GM21526 (cell line): ENCODE data around the gene GFRA3.
"Not testable (repeated sequence)": the region's sequence is repeated elsewhere in the genome, so short reads cannot be mapped to it uniquely, and the experiment has no call there.

Experiments
- ATAC-seq: cut with Tn5 transposase; IDR thresholded peaks from one replicate; pipeline ENCODE4 v1.9.1; 2021; ENCODE audit warnings: moderate library complexity; ENCODE audit not compliant: unreplicated experiment, low FRiP score

The GFRA3 gene, protein sequence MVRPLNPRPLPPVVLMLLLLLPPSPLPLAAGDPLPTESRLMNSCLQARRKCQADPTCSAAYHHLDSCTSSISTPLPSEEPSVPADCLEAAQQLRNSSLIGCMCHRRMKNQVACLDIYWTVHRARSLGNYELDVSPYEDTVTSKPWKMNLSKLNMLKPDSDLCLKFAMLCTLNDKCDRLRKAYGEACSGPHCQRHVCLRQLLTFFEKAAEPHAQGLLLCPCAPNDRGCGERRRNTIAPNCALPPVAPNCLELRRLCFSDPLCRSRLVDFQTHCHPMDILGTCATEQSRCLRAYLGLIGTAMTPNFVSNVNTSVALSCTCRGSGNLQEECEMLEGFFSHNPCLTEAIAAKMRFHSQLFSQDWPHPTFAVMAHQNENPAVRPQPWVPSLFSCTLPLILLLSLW

DNA sequence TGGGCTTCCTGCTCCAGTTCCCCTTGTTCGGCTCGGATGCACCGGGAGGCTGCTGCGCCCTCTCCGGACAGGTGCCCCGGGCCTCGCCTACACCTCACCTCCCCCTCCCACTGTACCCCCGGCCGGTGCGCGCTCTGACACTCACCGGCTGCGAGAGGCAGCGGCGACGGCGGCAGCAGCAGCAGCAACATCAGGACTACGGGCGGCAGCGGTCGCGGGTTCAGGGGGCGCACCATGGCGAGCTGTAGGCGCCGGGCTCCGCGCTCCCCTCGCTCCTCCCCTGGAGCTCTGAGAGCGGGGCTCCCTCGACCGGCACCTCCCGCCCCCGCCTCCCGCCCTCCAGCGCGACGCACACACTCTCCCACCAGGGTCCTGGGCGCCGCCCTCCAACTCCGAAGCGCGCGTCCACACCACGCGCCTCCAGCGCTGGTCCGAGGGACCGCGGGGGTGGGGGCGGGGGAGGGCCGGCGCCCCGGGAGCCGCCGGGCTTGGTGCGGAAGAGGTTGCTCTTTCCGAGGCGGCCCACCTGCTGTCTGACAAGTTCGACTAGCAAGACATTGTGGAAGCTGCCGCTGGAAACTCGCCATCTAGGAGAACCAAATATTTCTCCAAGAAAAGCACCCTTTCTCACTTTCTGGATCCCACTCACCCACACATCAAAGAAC, at the start of gene GFRA3:
GFRA3 (minus strand) TSS at position 433 of the 665 bp plus-strand sequence; CDS start at position 236, 197 bp downstream.
- no peak for ATAC-seq

DNA sequence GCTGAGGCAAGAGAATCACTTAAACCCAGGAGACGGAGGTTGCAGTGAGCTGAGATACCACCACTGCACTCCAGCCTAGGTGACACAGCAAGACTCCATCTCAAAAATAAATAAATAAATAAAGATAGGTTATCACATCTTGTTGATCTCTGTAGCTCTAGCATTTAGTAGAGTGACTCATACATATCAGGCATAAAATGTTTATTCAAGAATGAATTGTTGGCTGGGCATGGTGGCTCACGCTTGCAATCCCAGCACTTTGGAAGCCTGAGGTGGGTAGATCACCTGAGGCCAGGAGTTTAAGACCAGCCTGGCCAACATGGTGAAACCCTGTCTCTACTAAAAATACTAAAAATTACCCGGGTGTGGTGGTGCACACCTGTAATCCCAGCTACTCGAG, 43.8 kb upstream of the GFRA3 start:
- not testable (repeated sequence) for ATAC-seq

DNA sequence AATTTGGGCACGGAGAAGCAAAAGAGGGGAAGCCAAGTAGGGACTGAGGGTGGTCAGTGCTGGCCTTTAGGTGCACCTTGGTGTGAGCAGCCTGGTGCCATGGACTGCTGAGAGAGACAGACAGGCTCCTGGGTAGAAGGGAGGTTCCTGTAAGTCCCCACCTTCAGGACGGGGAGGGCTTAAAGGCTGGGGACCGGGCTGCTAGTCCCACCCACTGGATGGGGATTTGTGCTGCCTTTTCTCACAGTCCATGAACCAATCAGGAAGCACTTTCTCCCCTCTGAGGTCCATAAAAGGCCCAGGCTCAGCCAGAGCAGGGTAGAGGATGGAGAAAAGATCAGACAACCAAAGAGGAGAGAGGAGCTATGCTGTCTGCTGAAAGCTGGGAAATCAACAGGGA, 41.9 kb upstream of the GFRA3 start:
- ATAC-seq, result no peak

DNA sequence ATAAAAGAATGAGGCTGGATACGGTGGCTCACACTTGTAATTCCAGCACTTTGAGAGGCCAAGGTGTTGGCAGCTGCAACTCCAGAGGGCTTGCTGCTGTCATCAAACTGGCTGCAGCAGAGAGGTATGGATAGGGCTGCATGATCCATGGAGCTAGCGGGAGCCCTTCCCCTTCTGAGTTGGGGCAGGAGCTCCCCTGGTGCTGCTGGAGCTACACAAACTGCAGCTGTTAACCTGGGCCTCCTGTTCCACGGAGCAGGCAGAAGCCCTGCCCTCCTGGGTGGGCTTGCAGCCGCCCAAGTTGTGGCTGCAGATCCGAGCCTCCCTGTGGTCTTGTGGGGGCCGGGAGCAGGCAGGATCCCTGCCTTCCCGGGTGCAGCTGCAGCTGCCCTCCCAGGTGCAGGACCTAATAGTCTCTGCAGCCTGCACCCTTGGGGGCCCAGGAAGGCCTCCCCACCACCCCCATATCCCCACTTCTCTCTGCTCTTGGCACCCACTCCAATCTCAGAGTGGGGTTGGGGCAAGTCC, 41.4 kb upstream of the GFRA3 start:
- ATAC-seq, result no peak

DNA sequence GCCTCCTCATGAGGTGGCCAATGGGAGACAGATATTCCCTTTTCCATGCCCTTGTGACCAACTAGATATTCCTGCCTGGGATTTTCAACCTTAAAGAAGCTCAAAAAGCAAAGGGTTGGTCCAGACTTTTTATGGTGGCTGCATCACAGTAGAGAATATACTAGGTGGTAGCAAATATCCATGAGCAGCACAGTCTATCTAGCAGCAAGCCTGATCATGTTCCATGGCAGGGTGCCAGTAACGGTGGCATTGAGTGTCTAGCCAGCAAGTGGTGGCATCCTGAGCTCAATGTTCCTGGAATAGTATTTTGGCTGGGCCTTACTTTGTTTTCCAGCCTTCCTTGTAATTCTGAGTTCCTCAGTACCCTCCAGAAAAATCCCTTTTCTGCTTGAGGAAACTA, 31.4 kb upstream of the GFRA3 start:
- ATAC-seq, result no peak

DNA sequence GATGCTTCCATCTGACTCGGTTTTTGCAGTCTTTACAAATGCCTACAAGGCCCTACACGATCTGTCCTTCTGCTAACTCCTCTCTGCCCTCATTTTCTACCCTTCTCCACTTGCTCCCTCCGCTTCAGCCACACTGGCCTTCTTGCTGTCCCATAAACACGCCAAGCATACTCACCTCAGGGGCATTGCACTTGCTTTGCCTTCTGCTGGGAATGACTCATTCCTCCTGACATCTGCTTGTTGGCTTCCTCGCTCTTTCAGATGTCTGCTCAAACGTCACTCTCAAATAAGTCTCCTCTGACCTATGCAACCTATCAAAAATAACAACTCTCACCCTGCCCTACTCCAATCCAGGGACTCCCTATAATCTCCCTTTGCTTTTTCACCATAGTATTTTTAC, 29.0 kb upstream of the GFRA3 start:
- ATAC-seq, result no peak

DNA sequence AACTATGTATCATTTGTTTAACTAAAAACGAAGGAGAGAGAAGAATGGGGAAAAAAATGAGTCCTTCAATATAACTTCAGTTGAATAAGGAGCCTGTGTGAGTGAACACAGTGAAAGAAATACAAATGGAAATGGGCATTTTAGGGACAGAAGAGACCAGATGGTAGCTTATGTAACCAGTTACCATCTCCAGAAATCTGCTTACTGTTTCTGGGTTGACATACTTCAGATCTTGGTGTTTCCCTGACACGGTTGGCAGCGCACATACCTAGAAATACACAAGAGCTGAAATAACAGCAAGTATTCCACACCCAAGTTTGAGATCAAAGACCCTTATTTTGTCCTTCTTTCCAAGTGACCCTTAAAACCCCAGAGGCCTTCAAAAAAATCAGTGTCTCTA, 14.9 kb upstream of the GFRA3 start:
- no peak for ATAC-seq

DNA sequence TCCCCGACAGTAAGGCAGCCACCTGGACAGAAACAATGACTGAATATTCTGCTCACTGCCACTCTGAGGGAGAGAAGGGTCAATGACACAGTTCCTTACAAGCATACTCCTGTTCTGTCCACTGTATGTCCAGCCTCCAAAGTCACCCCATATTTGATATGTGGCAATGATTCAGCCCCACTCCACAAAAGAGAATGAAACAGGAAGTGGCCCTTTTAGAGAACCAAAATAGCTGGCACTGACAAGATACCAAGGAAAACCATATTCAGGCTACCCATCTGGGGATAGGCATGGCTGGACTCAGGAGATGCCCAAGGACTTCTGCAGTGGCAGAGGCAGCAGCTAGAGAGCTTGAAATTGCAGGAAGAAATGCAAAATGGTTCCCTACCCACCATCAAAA, 12.8 kb upstream of the GFRA3 start:
- no peak for ATAC-seq

DNA sequence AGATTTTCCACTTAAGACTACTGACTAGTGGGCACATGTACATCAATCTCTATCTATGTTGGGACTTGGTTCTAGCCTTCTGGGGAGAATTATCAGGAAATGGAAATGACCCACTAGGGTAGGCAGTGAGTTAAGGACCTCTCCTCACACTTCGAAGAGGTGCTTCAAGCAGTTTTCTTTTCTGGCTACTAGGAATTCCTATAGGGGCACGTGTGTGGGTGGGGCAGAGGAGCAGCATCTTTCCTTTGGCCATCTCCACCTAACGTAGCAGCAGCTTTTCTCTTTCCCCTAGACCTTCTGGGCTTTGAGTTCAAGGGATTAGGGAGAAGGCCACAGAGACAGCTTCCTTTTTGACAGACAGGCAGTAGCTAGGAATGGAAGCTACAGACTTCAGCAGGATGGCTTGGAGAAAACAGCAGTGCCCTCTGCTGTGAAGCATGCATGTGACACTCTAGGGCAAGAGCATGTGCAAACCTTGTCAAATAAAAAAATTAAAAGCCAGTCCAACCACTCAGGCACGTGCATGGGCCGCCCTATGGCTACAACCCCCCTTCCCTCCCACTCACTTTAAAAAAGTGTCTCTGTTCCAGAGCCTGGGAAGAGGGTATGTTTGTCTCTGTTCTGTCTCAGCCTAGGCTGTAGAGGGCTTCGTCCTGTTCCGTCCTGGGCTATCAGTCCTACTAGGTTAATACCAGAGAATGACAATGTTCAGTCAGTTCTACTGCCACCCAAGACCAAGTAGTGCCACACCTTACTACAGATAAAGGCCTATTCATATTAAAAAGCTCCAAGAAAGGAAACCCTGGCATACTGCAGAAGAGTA, 8.7 kb upstream of the GFRA3 start:
- no peak for ATAC-seq

DNA sequence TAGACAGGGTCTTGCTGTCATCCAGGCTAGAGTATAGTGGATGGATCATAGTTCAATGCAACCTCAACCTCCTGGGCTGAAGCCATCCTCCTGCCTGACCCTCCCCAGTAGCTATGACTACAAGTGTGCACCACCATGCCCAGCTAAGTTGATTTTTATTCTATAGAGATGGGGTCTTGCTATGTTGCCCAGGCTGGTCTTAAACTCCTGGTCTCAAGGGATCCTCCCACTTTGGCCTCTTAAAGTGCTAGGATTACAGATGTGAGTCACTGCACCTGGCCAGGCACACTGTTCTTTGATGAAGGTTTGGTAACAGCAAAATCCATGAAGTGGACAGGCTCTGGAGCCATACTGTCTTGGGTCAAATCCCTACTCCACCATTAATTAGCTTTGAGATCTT, 6.5 kb upstream of the GFRA3 start:
- no peak for ATAC-seq

DNA sequence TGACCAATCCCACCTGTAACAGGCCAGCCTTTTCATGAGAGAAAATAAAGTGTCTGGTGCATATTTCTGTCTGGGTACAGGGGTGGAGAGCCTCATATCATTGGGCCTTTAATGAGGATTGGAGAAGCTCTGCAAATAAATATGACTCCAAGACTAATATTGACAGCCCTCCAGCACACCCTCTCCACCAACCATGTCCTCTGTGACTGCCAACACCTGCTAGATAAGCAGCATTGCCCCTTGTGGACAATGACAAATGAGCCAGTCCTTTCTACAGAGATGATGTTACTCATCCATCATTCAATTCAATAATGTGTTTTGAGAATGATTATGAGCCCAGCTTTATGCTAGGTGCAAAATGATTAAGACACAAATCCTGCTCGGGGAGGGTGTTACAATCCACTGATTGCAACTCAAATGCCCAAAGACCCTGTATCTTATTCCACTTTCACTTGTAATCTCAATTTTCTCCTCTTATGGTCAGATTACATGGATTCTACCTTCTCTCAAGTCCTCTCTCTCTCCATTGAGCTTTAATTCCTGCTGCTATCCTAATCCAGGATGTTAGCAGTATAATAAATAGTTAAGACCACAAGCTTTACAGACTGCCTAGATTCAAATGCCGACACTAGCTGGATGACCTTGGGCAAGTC, 2.1 kb upstream of the GFRA3 start:
- ATAC-seq, result no peak

DNA sequence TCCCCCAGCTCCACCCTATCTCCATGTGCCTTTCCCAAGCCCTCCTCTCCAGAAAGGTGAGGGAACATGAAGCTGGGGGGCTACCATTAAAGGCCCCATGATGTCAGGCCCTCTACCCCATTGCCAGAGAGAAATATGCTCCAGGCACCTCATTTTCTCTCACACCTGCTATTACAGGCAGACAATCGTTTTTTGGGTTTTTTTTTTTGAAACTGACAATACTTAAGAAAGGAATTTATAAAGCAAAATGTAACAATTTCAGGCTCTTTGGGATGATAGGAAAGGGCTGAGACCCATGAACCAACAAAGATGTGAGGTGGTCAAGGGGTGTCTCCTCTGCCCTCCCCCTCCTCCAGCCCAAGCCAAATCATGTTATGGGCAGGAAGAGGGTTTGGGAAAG, 1.5 kb upstream of the GFRA3 start:
- no peak for ATAC-seq

DNA sequence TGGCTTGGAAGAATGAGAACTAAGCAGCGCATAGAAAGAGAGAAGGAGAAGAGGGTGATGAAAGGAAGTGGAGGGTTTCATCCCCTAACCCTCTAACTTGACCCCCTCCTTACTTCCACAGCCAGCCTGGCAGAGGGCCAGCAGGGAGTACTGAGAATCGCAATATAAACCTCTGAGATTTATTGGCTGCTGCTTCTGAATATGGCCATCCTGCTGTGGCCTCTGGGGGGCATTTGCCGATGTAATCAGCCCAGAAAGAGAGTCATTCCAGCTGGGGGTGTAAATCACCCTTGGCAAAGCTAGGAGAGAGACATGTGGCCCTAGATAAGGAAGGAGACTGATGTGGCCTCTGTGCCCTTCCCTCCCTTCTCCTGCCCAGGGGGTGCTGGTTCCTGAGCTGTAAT, 960 bp upstream of the GFRA3 start:
- no peak for ATAC-seq

DNA sequence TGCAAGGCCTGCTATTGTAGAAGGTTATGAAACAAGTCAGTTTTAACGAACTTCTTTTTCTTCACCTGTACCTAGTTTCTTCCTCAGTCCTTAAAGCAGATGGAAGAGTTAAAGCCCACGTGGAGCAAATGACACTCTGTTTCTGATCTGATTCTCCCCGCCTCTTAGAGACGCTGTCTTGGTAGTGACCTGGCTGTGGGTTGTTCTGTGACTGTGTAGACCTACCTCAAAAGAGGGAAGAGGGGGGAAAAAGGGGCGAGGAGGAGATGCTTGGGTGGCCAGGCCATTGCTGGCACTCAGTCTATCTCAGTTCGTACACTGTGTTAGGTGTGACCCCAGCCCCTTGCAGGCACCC, 610 bp downstream of the GFRA3 start:
- no peak for ATAC-seq

DNA sequence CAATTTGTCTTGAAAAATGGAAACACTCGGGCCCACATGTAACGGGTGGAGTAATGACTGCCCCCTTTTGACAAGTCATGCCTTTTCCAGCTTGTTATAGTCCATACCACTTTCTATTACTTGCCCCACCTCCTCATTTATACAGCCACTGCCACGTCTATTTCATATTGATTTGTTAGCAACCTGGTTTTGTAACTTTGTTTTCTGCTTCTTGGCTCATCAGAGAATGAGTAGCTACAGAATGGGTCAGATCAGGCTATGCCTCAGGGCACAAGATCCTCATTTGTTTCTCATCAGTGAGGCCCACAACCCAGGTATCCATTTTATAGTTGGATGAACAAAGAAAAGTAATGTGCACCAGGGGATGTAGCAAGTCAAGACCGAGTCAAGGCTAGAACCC, 1.7 kb downstream of the GFRA3 start:
- no peak for ATAC-seq

DNA sequence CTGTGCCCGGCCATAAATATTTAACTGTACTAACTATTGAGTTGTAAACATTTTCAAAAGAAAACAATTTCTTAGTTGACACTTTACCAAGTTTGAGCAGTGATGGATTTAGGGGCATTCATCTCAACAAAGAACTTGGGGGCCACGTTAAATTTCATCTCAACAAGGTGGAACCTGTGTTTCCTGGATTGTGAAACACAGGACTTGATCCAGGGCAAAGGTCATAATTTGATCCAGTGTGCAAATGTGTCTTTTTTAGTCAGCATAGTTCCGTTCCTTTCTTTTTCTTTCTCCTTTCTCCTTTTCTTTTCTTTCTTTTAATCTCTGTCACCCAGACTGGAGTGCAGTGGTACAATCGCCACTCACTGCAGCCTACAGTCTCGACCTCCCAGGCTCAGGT, 3.1 kb downstream of the GFRA3 start:
- no peak for ATAC-seq

DNA sequence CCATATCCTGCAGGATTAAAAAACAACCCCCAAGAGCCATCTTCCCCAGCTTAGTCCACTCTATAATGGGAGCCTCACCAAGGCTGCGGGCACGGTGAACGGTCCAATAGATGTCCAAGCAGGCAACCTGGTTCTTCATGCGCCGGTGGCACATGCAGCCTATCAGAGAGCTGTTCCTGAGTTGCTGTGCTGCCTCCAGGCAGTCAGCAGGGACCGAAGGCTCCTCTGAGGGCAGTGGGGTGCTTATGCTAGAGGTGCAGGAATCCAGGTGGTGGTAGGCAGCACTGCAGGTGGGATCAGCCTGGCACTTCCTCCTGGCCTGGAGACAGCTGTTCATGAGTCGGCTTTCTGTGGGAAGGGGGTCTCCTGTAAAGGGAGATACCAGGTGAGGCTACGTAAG, 10.2 kb downstream of the GFRA3 start:
- no peak for ATAC-seq

DNA sequence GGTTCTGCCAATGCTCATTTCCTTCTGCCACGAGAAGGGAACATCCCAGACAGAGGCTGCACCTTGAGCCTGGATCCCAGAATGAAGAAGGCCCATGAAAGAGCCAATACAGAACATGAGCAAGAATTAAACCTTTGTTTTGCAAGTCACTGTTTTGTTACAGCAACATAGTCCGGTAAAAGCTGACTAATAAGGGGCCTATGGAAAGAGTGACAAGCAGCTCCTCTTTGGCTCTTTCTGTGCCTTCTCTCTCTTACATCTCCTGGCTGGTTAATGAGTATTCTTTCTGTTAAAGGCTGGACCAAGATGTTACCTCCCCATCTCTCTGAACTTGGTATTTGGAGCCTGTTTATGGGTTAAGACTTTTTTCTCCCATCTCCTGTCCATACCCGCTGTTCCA, 10.8 kb downstream of the GFRA3 start:
- no peak for ATAC-seq

DNA sequence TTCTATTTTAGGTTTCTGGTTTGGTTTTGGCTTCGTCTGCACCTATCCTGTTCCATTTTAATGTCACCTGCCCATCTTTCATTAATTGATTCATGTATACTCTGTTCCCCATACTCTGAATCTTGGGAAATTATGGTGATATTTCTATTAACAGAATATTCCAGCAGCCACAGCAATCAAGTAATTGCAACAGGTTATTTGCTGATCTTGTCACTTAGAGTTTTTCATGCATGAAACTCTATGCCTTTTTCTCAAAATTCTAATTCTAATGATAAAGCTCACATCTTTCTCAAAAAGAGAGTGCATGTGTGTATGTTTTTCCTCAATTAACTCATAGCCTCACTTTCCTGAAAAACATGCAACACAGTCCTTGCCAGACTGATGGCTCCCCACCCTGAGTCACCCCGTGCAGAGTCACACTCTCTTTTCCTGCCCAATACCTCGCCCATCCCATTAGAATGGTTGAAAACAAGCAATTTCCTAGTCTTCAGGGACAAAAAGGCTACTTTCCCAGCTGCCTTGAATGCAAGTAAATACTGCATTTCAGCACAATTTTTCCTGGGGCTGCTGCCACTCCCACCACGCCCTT, 15.6 kb downstream of the GFRA3 start:
- no peak for ATAC-seq

DNA sequence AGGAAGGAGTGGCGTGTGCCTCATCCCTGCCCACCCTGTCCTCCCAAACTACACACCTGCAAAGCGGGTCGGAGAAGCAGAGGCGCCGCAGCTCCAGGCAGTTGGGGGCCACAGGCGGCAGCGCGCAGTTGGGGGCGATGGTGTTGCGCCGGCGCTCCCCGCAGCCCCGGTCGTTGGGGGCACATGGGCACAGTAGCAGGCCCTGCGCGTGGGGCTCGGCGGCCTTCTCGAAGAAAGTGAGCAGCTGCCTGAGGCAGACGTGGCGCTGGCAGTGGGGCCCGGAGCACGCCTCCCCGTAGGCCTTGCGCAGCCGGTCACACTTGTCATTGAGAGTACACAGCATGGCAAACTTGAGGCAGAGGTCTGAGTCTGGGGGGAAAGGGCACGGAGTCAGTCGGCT, 16.8 kb downstream of the GFRA3 start:
- no peak for ATAC-seq
